NB4 (cell line): ENCODE results near the gene MNDA.

Experiments used
- CTCF ChIP-seq: IDR thresholded peaks from one replicate; pipeline ENCODE4 v1.5.1; 2012; ENCODE audit warnings: low read depth, low read length
- MAX ChIP-seq: IDR thresholded peaks from 2 replicates; pipeline ENCODE4 v1.6.1; 2011; ENCODE audit warnings: low read depth, low read length
- POLR2A ChIP-seq: IDR thresholded peaks from 2 replicates; pipeline ENCODE4 v1.6.1; 2011; ENCODE audit warnings: mild to moderate bottlenecking; ENCODE audit not compliant: insufficient read length; ENCODE audit errors: extremely low read depth

GRCh38 chr1:158806916-158807536 lies 24.1 kb upstream of the MNDA start:
- TF ChIP-seq POLR2A = no peak
- no peak for TF ChIP-seq CTCF
- TF ChIP-seq MAX = no peak
